Osteocyte (in vitro differentiated cells): Measurements from ENCODE around the gene SRGAP3. TPM values are rescaled to one million over a fixed set of nuclear protein-coding genes. Genes with fewer than 3 reads are reported as not detected.

Experiments
- DNase-seq: peaks from one replicate; pipeline ENCODE4 v3.0.0; 2021; ENCODE audit warnings: mixed read lengths; ENCODE audit not compliant: unreplicated experiment; ENCODE audit errors: extremely low spot score
- H3K27ac Mint-ChIP-seq: one replicate; pipeline ENCODE4 v1.8.0; 2021; ENCODE audit warnings: mild to moderate bottlenecking, mixed read lengths; ENCODE audit not compliant: unreplicated experiment
- H3K27me3 Mint-ChIP-seq: one replicate; pipeline ENCODE4 v1.8.0; 2021; ENCODE audit warnings: mixed read lengths; ENCODE audit not compliant: unreplicated experiment
- H3K36me3 Mint-ChIP-seq: one replicate; pipeline ENCODE4 v1.8.0; 2021; ENCODE audit warnings: mixed read lengths; ENCODE audit not compliant: unreplicated experiment
- H3K4me1 Mint-ChIP-seq: one replicate; pipeline ENCODE4 v1.8.0; 2021; ENCODE audit warnings: mixed read lengths; ENCODE audit not compliant: unreplicated experiment
- H3K4me3 Mint-ChIP-seq: one replicate; pipeline ENCODE4 v1.8.0; 2021; ENCODE audit warnings: mild to moderate bottlenecking, moderate library complexity, mixed read lengths; ENCODE audit not compliant: unreplicated experiment
- H3K9me3 Mint-ChIP-seq: one replicate; pipeline ENCODE4 v1.8.0; 2021; ENCODE audit warnings: mixed read lengths; ENCODE audit not compliant: unreplicated experiment
- CTCF ChIP-seq: fragments of 200-600 bp; sonication (generic); IDR thresholded peaks from 2 replicates; pipeline ENCODE4 v1.5.0; 2021; ENCODE audit warnings: antibody characterized with exemption, mild to moderate bottlenecking, moderate library complexity
- total RNA-seq: library from RNA; stranded (reverse); gene quantifications from 2 replicates; pipeline ENCODE4 v1.2.1, GENCODE V29; 2021

The SRGAP3 gene
- total RNA-seq, 1 donor from 2014 or later = 2.6 TPM

DNA sequence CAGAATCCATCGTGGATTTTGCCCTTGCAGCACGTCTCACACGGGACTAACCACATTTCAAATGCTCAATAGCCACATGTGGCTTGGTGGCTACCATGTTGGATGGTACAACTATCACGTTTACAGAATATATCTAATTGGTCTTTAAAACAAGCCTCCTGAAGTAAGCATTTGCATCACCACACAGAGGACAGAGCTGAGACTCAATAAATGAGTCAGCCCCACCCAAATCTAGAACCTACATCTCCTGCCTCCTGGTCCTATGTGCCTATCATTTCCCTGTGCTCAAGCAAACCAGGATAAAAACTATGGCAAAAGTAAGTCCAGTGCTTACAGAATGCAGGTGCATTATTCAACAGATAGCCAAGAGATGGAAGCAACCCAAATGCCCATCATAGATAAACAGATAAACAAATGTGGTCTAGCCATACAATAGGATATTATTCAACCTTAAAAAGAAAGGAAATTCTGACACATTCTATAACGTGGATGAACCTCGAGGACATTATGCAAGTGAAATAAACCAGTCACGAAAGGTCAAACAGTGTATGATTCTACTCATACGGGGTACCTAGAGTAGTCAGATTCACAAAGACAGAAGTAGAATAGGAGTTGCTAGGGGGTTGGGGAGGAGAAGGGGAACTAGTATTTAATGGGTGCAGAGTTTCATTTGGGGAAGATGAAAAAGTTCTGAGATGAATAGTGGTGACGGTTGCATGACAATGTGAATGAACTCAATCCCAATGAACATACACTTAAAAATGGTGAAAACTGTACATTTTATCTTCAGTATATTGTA, 43.9 kb downstream of the SRGAP3 start:
- Mint-ChIP-seq H3K27ac (no peak overlapping the region), H3K4me1 (peaks cover 7% of the 10 kb centered on the region), H3K4me3 (no peak overlapping the region), H3K27me3 (peaks cover 37% of the 10 kb centered on the region), H3K9me3 (no peaks in the 10 kb centered on the region), H3K36me3 (no peaks in the 10 kb centered on the region)
- no peak for TF ChIP-seq CTCF
- DNase-seq = no peak

DNA sequence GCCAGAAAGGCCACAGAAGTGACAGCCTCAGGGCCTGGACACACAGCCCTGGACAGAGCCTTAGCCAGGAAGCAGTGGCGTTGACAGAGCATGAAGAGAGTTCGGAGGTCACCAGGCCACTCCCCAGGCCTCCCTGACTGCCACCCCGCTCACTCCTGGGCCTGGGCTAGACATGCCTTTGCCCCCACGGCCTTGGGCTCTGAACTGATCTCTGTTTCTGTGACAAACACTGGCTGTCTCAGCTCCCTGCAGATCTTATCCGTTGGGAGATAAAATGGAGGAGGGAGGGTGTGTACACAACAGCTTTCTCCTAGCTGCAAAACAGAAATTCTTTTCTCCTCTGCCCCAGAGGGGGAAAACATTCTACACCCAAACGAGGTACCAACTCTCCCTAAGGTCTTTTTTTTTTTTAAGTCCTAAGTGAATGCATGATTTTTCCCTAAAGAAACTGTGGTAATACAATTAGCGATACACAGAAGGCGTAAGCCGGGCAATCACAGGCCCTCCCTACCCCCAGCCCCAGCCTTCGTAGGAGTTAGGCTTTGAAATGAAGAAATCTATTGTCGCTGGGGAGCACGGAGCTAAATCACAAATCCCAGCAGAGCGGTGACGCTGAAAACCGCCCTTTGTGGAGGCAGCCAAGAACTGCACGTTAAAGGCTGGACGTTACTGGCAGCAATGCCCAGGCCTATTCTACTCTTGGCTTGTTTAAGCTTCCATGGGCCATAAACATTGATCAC, 45.0 kb downstream of the SRGAP3 start:
- H3K4me3 Mint-ChIP-seq = no peak overlapping the region
- H3K9me3 Mint-ChIP-seq = no peaks in the 10 kb centered on the region
- TF ChIP-seq CTCF = no peak
- no peaks in the 10 kb centered on the region for H3K36me3 Mint-ChIP-seq
- no peak overlapping the region for H3K27ac Mint-ChIP-seq
- H3K27me3 Mint-ChIP-seq = peaks cover 45% of the 10 kb centered on the region
- peaks cover 7% of the 10 kb centered on the region for H3K4me1 Mint-ChIP-seq
- no peak for DNase-seq

DNA sequence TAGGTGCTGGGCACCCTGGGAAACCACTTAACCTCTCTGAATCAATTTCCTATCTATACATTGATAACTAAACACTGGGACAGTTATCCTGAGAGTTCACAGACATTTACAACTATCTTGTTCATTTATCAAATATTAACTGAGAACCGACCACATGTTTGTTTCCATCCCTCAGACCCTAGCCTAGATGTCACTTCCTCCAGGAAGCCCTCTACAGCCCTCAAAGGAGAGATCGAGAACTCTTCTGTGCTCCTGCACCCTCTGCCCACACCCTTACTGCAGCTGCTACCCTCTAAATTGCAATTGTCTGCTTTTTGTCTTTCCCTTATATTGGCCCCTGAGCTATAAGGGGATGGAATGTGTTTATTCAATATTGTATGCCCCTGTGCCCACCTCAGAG, 46.1 kb downstream of the SRGAP3 start:
- H3K9me3 Mint-ChIP-seq = no peaks in the 10 kb centered on the region
- TF ChIP-seq CTCF = no peak
- no peaks in the 10 kb centered on the region for H3K36me3 Mint-ChIP-seq
- H3K4me3 Mint-ChIP-seq = no peak overlapping the region
- peaks cover 52% of the 10 kb centered on the region for H3K27me3 Mint-ChIP-seq
- H3K27ac Mint-ChIP-seq = no peak overlapping the region
- no peak for DNase-seq
- H3K4me1 Mint-ChIP-seq = peaks cover 7% of the 10 kb centered on the region

DNA sequence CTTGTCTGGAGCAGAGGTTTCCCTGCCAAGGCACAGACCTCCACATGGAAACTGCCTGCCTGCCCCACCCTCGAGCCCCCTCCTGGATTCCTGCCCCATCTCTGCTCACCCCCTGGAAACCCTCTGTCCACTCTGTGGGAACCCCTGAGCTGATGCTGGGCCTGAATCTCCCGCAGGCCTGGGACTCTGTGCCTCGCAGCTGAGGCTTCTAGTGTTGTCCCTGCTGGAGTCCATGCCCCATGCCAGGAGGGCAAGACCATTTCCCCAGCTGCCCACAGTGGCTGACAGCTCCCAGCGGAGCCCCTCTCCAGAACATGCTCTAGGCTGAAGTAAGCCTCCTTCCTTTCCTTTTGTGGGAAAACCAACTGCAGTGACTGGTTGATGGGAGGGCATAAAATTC, 46.9 kb downstream of the SRGAP3 start:
- no peaks in the 10 kb centered on the region for H3K36me3 Mint-ChIP-seq
- peaks cover 7% of the 10 kb centered on the region for H3K4me1 Mint-ChIP-seq
- no peak for DNase-seq
- H3K4me3 Mint-ChIP-seq = no peak overlapping the region
- no peak overlapping the region for H3K27ac Mint-ChIP-seq
- peaks cover 57% of the 10 kb centered on the region for H3K27me3 Mint-ChIP-seq
- no peaks in the 10 kb centered on the region for H3K9me3 Mint-ChIP-seq
- no peak for TF ChIP-seq CTCF

DNA sequence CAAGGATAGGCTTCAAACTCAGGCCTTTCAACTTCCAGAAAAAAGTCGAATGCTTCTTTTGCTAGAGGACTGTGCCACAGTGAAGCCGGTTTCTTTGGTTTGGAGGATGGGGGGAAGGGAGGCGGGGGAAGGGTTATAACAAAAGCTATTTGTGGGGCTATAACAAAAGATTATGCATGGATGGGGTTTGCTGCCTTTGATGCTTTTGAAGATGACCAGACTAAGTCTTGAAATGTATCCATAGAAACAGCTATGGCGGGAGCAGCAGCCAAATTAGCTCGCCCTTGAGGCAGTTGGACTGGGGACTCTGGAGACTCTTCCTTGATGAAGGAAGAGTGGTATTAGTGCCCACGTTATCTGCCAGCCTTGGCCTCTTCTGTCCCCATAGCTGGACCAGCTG, 47.5 kb downstream of the SRGAP3 start:
- Mint-ChIP-seq H3K4me1 (peaks cover 7% of the 10 kb centered on the region), H3K36me3 (no peaks in the 10 kb centered on the region), H3K9me3 (no peaks in the 10 kb centered on the region), H3K27ac (no peak overlapping the region), H3K27me3 (peaks cover 62% of the 10 kb centered on the region), H3K4me3 (no peak overlapping the region)
- DNase-seq = no peak
- TF ChIP-seq CTCF = no peak
